Stimulated activated memory B cell treated with anti-CD40 and anti-IgM and Interleukin-4, amounts not matched to agents 10 μg/mL and 1 μg/mL and 100 μg/mL, for 72 hours (primary cell): ENCODE results near the gene ASIC3.
"Not testable (repeated sequence)": the region's sequence is repeated elsewhere in the genome, so short reads cannot be mapped to it uniquely, and the experiment has no call there.

ENCODE experiments used
- ATAC-seq: fragments of 150-1000 bp; cut with Tn5 transposase; 2 replicates; pipeline ENCODE4 v1.10.0; 2021
- H3K27ac Mint-ChIP-seq: one replicate; pipeline ENCODE4 v1.8.0; 2022; ENCODE audit warnings: mild to moderate bottlenecking, mixed read lengths
- H3K27me3 Mint-ChIP-seq: one replicate; pipeline ENCODE4 v1.8.0; 2022; ENCODE audit warnings: mixed read lengths
- H3K36me3 Mint-ChIP-seq: one replicate; pipeline ENCODE4 v1.8.0; 2022; ENCODE audit warnings: mixed read lengths
- H3K4me1 Mint-ChIP-seq: one replicate; pipeline ENCODE4 v1.8.0; 2022; ENCODE audit warnings: mixed read lengths
- H3K4me3 Mint-ChIP-seq: one replicate; pipeline ENCODE4 v1.8.0; 2022; ENCODE audit warnings: mild to moderate bottlenecking, moderate library complexity, mixed read lengths
- H3K9me3 Mint-ChIP-seq: one replicate; pipeline ENCODE4 v1.8.0; 2022; ENCODE audit warnings: mixed read lengths

ASIC3 gene

GRCh38 chr7:151020231-151020630 is 28.1 kb upstream of the ASIC3 start:
- Mint-ChIP-seq H3K4me1 (peaks cover 30% of the 10 kb centered on the region), H3K27me3 (peaks cover 47% of the 10 kb centered on the region), H3K27ac (no peak overlapping the region), H3K36me3 (no peaks in the 10 kb centered on the region), H3K4me3 (no peak overlapping the region), H3K9me3 (no peaks in the 10 kb centered on the region)
- no peak for ATAC-seq

GRCh38 chr7:151023232-151023631 is 25.1 kb upstream of the ASIC3 start:
- H3K4me3 Mint-ChIP-seq, result no peak overlapping the region
- H3K9me3 Mint-ChIP-seq, result no peaks in the 10 kb centered on the region
- peaks cover 46% of the 10 kb centered on the region for H3K27me3 Mint-ChIP-seq
- H3K36me3 Mint-ChIP-seq, result no peaks in the 10 kb centered on the region
- peaks cover 22% of the 10 kb centered on the region for H3K4me1 Mint-ChIP-seq
- ATAC-seq, result no peak
- no peak overlapping the region for H3K27ac Mint-ChIP-seq

GRCh38 chr7:151024435-151025056 is 23.8 kb upstream of the ASIC3 start, which contains the start of gene ATG9B:
Gene ATG9B, minus strand, starts transcription at chr7:151024494. Its CDS starts 71 bp downstream, at chr7:151024423.
- H3K27me3 Mint-ChIP-seq, result peaks cover 33% of the 10 kb centered on the region
- peaks cover 20% of the 10 kb centered on the region for H3K4me1 Mint-ChIP-seq
- H3K9me3 Mint-ChIP-seq, result no peaks in the 10 kb centered on the region
- no peak within 1 kb of the TSS for H3K4me3 Mint-ChIP-seq
- no peak for ATAC-seq
- H3K36me3 Mint-ChIP-seq, result peaks cover 5% of the 10 kb centered on the region
- H3K27ac Mint-ChIP-seq, result no peak within 1 kb of the TSS

GRCh38 chr7:151025924-151026671 is 22.2 kb upstream of the ASIC3 start:
- H3K36me3 Mint-ChIP-seq, result peaks cover 5% of the 10 kb centered on the region
- H3K27ac Mint-ChIP-seq, result no peak overlapping the region

GRCh38 chr7:151026771-151027727 is 21.3 kb upstream of the ASIC3 start:
- not testable (repeated sequence) for H3K36me3 Mint-ChIP-seq, H3K9me3 Mint-ChIP-seq, ATAC-seq
- H3K4me3 Mint-ChIP-seq, result peak overlapping the region; percentile 96
- peaks cover 22% of the 10 kb centered on the region for H3K4me1 Mint-ChIP-seq
- H3K27me3 Mint-ChIP-seq, result peaks cover 10% of the 10 kb centered on the region
- peak overlapping the region; percentile 86 for H3K27ac Mint-ChIP-seq

More at GRCh38 chr7:151025924-151026671, 22.2 kb upstream of the ASIC3 start:
- peaks cover 18% of the 10 kb centered on the region for H3K27me3 Mint-ChIP-seq
- H3K4me1 Mint-ChIP-seq, result peaks cover 22% of the 10 kb centered on the region
- H3K9me3 Mint-ChIP-seq, result no peaks in the 10 kb centered on the region
- H3K4me3 Mint-ChIP-seq, result no peak overlapping the region
- no peak for ATAC-seq

GRCh38 chr7:151027728-151028130 is 20.6 kb upstream of the ASIC3 start:
- not testable (repeated sequence) for H3K27me3 Mint-ChIP-seq, H3K36me3 Mint-ChIP-seq, H3K9me3 Mint-ChIP-seq
- peak; percentile 3 for ATAC-seq
- H3K4me3 Mint-ChIP-seq, result peak overlapping the region; percentile 96
- peak overlapping the region; percentile 86 for H3K27ac Mint-ChIP-seq
- H3K4me1 Mint-ChIP-seq, result peaks cover 22% of the 10 kb centered on the region

- H3K27ac Mint-ChIP-seq, result peak within 1 kb of the TSS; percentile 86
- ATAC-seq, result peak; percentile 99
- H3K4me1 Mint-ChIP-seq, result peaks cover 22% of the 10 kb centered on the region
- H3K4me3 Mint-ChIP-seq, result peak within 1 kb of the TSS; percentile 96
- H3K36me3 Mint-ChIP-seq, result peaks cover 10% of the 10 kb centered on the region
- H3K9me3 Mint-ChIP-seq, result no peaks in the 10 kb centered on the region
- peaks cover 1% of the 10 kb centered on the region for H3K27me3 Mint-ChIP-seq
Observed at GRCh38 chr7:151028131-151028947, 20.0 kb upstream of the ASIC3 start, which contains the start of gene ABCB8. Gene ABCB8, plus strand, starts transcription at chr7:151028450. Its CDS starts 66 bp downstream, at chr7:151028516.

GRCh38 chr7:151028948-151029501 is 19.3 kb upstream of the ASIC3 start:
- Mint-ChIP-seq H3K27me3 (no peaks in the 10 kb centered on the region), H3K36me3 (peaks cover 10% of the 10 kb centered on the region), H3K9me3 (no peaks in the 10 kb centered on the region), H3K4me3 (peak overlapping the region; percentile 96), H3K4me1 (peaks cover 22% of the 10 kb centered on the region), H3K27ac (peak overlapping the region; percentile 86)
- ATAC-seq, result no peak

- no peaks in the 10 kb centered on the region for H3K27me3 Mint-ChIP-seq
- H3K36me3 Mint-ChIP-seq, result peaks cover 18% of the 10 kb centered on the region
- no peak for ATAC-seq
- no peak overlapping the region for H3K27ac Mint-ChIP-seq
- peaks cover 22% of the 10 kb centered on the region for H3K4me1 Mint-ChIP-seq
- no peak overlapping the region for H3K4me3 Mint-ChIP-seq
- H3K9me3 Mint-ChIP-seq, result no peaks in the 10 kb centered on the region
Observed at GRCh38 chr7:151031011-151031410, 17.3 kb upstream of the ASIC3 start.

- peaks cover 30% of the 10 kb centered on the region for H3K36me3 Mint-ChIP-seq
- peaks cover 16% of the 10 kb centered on the region for H3K4me1 Mint-ChIP-seq
- no peaks in the 10 kb centered on the region for H3K27me3 Mint-ChIP-seq
- H3K27ac Mint-ChIP-seq, result no peak overlapping the region
- no peaks in the 10 kb centered on the region for H3K9me3 Mint-ChIP-seq
- H3K4me3 Mint-ChIP-seq, result no peak overlapping the region
- no peak for ATAC-seq
Observed at GRCh38 chr7:151032936-151033863, 15.1 kb upstream of the ASIC3 start.

GRCh38 chr7:151033864-151034249 is 14.5 kb upstream of the ASIC3 start:
- Mint-ChIP-seq H3K27me3 (no peaks in the 10 kb centered on the region), H3K4me3 (no peak overlapping the region), H3K27ac (no peak overlapping the region), H3K9me3 (no peaks in the 10 kb centered on the region), H3K4me1 (peaks cover 13% of the 10 kb centered on the region), H3K36me3 (peaks cover 25% of the 10 kb centered on the region)
- ATAC-seq, result no peak

GRCh38 chr7:151034312-151035025 is 13.9 kb upstream of the ASIC3 start:
- Mint-ChIP-seq H3K4me1 (peaks cover 14% of the 10 kb centered on the region), H3K9me3 (no peaks in the 10 kb centered on the region), H3K4me3 (no peak overlapping the region), H3K27me3 (no peaks in the 10 kb centered on the region), H3K36me3 (peaks cover 25% of the 10 kb centered on the region), H3K27ac (no peak overlapping the region)
- no peak for ATAC-seq
